Activated CD8-positive, alpha-beta T cell treated with anti-CD3 and anti-CD28 coated beads for 36 hours (primary cell): Measurements from ENCODE around the gene GALNT17. TPM values are rescaled to one million over a fixed set of nuclear protein-coding genes. Genes with fewer than 3 reads are reported as not detected.

Source experiments
- ATAC-seq: fragments of 200-7000 bp; cut with Tn5 transposase; one replicate; pipeline ENCODE4 v1.10.0; 2021; ENCODE audit warnings: mild to moderate bottlenecking, moderate library complexity
- CTCF ChIA-PET: fragments of 350-600 bp; sonication (Branson Sonifier 250); formaldehyde crosslinking; loops from one replicate; lab custom pipeline; 2021; ENCODE audit warnings: antibody characterized with exemption; lab: Charles Lee
- POLR2A ChIA-PET: fragments of 350-600 bp; sonication (Branson Sonifier 250); formaldehyde crosslinking; loops from one replicate; lab custom pipeline; 2021; ENCODE audit warnings: antibody characterized with exemption; lab: Charles Lee
- DNase-seq: peaks from one replicate; pipeline ENCODE4 v3.0.0-alpha.2; 2020
- H3K27ac Mint-ChIP-seq: one replicate; pipeline ENCODE4 v1.8.0; 2021; ENCODE audit warnings: mild to moderate bottlenecking, mixed read lengths
- H3K27me3 Mint-ChIP-seq: one replicate; pipeline ENCODE4 v1.8.0; 2021; ENCODE audit warnings: mixed read lengths
- H3K36me3 Mint-ChIP-seq: one replicate; pipeline ENCODE4 v1.8.0; 2021; ENCODE audit warnings: low read depth, mixed read lengths
- H3K4me1 Mint-ChIP-seq: one replicate; pipeline ENCODE4 v1.8.0; 2021; ENCODE audit warnings: low read depth, mixed read lengths
- H3K4me3 Mint-ChIP-seq: one replicate; pipeline ENCODE4 v1.8.0; 2021; ENCODE audit warnings: mild to moderate bottlenecking, moderate library complexity, mixed read lengths
- H3K9me3 Mint-ChIP-seq: one replicate; pipeline ENCODE4 v1.8.0; 2021; ENCODE audit warnings: mixed read lengths
- CTCF ChIP-seq: fragments of 200-600 bp; IDR thresholded peaks from one replicate; pipeline ENCODE4 v1.8.0; 2022; ENCODE audit warnings: antibody characterized with exemption, mild to moderate bottlenecking
- intact Hi-C: fragments of 100-400 bp; cut with micrococcal nuclease; formaldehyde crosslinking; loops from one replicate; pipeline ENCODE4 v1.10.0; 2022
- total RNA-seq, 2 experiments: library from RNA; stranded (reverse); gene quantifications; one replicate each; pipeline ENCODE4 v1.2.3, GENCODE V29; 2021

The GALNT17 gene
- total RNA-seq, 2 experiments from 2014 or later, result not detected

- peaks cover 13% of the 10 kb centered on the region for H3K9me3 Mint-ChIP-seq
- ATAC-seq (no peak), DNase-seq (no peak)
- POLR2A ChIA-PET, result interaction anchor here (0.7 kb wide), 1 partner anchor 489 kb away, joined by 3 read pairs; no protein-coding TSS in a partner anchor
- CTCF ChIA-PET, result no interaction called here
- intact Hi-C loops, result no loop called here
- no peak overlapping the region for H3K4me3 Mint-ChIP-seq
- H3K36me3 Mint-ChIP-seq, result no peaks in the 10 kb centered on the region
- H3K4me1 Mint-ChIP-seq, result no peaks in the 10 kb centered on the region
- TF ChIP-seq CTCF, result no peak
- H3K27me3 Mint-ChIP-seq, result no peaks in the 10 kb centered on the region
- H3K27ac Mint-ChIP-seq, result no peak overlapping the region
These were observed 95.2 kb downstream of the GALNT17 start for GRCh38 chr7:71227126-71227525.

GRCh38 chr7:71229148-71229547 lies 97.2 kb downstream of the GALNT17 start:
- ChIA-PET CTCF (no interaction called here), POLR2A (no interaction called here)
- Mint-ChIP-seq H3K4me3 (no peak overlapping the region), H3K9me3 (peaks cover 14% of the 10 kb centered on the region), H3K27ac (no peak overlapping the region), H3K27me3 (no peaks in the 10 kb centered on the region), H3K36me3 (no peaks in the 10 kb centered on the region), H3K4me1 (no peaks in the 10 kb centered on the region)
- DNase-seq (no peak), ATAC-seq (no peak)
- TF ChIP-seq CTCF, result no peak
- intact Hi-C loops, result no loop called here

GRCh38 chr7:71229699-71230098 lies 97.8 kb downstream of the GALNT17 start:
- no peak for DNase-seq
- ChIA-PET POLR2A (no interaction called here), CTCF (no interaction called here)
- peaks cover 14% of the 10 kb centered on the region for H3K9me3 Mint-ChIP-seq
- H3K27me3 Mint-ChIP-seq, result no peaks in the 10 kb centered on the region
- H3K4me1 Mint-ChIP-seq, result no peaks in the 10 kb centered on the region
- no peak for ATAC-seq
- H3K4me3 Mint-ChIP-seq, result no peak overlapping the region
- no peak for TF ChIP-seq CTCF
- intact Hi-C loops, result no loop called here
- H3K27ac Mint-ChIP-seq, result no peak overlapping the region
- H3K36me3 Mint-ChIP-seq, result no peaks in the 10 kb centered on the region

- intact Hi-C loops, result no loop called here
- ATAC-seq, result no peak
- ChIA-PET POLR2A (no interaction called here), CTCF (no interaction called here)
- no peak for DNase-seq
- Mint-ChIP-seq H3K27ac (no peak overlapping the region), H3K9me3 (peaks cover 10% of the 10 kb centered on the region), H3K36me3 (no peaks in the 10 kb centered on the region), H3K27me3 (no peaks in the 10 kb centered on the region), H3K4me3 (no peak overlapping the region), H3K4me1 (no peaks in the 10 kb centered on the region)
- TF ChIP-seq CTCF, result no peak
These were observed 103.3 kb downstream of the GALNT17 start for GRCh38 chr7:71235253-71235652.

GRCh38 chr7:71236230-71237105 lies 104.5 kb downstream of the GALNT17 start:
- CTCF ChIA-PET, result no interaction called here
- Mint-ChIP-seq H3K4me1 (no peaks in the 10 kb centered on the region), H3K27me3 (no peaks in the 10 kb centered on the region), H3K9me3 (peaks cover 9% of the 10 kb centered on the region), H3K36me3 (no peaks in the 10 kb centered on the region), H3K27ac (no peak overlapping the region), H3K4me3 (no peak overlapping the region)
- no peak for TF ChIP-seq CTCF
- POLR2A ChIA-PET, result no interaction called here
- intact Hi-C loops, result no loop called here
- DNase-seq (no peak), ATAC-seq (no peak)
